ENCODE data around the gene ELP2.
"Not testable (repeated sequence)": the region's sequence is repeated elsewhere in the genome, so short reads cannot be mapped to it uniquely, and the experiment has no call there.

The ELP2 gene

GRCh38 chr18:36160959-36161371 is 31.3 kb downstream of the ELP2 start:
- DNase-seq: no peak

- DNase-seq: no peak
These were observed 33.3 kb downstream of the ELP2 start for GRCh38 chr18:36162981-36163380.

GRCh38 chr18:36167692-36168218 is 38.1 kb downstream of the ELP2 start:
- no peak for DNase-seq

- DNase-seq: not testable (repeated sequence)
These were observed 38.6 kb downstream of the ELP2 start for GRCh38 chr18:36168296-36168695.

- no peak for DNase-seq
These were observed 40.2 kb downstream of the ELP2 start for GRCh38 chr18:36169938-36170337.

- no peak for DNase-seq
These were observed 45.8 kb downstream of the ELP2 start for GRCh38 chr18:36175481-36175880.

- DNase-seq: no peak
These were observed 46.5 kb downstream of the ELP2 start for GRCh38 chr18:36176177-36176584.

DNA sequence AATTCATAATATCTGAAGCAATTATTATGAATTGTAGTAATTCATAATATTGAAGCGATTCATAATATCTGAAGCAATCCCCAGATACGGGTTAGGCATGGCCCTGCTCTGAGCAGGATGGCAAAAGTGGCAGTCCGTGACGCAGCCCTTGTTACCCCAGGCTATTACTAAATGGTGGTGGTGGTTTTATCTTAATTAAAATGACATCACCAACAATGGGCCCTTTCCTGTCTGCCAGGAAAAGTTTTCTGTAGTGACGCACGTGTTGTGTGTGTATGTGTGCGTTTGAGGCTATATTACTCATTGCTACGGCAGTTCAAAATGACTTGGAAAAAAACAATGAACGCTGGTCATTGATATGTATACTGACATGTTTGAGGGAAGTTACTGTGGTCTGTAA is 47.0 kb downstream of the ELP2 start:
- no peak for DNase-seq

- no peak for DNase-seq
These were observed 48.2 kb downstream of the ELP2 start for GRCh38 chr18:36177913-36178312.

GRCh38 chr18:36179562-36180355 is 50.1 kb downstream of the ELP2 start:
- DNase-seq: no peak

- no peak for DNase-seq
These were observed 51.7 kb downstream of the ELP2 start for GRCh38 chr18:36181441-36181840.

DNA sequence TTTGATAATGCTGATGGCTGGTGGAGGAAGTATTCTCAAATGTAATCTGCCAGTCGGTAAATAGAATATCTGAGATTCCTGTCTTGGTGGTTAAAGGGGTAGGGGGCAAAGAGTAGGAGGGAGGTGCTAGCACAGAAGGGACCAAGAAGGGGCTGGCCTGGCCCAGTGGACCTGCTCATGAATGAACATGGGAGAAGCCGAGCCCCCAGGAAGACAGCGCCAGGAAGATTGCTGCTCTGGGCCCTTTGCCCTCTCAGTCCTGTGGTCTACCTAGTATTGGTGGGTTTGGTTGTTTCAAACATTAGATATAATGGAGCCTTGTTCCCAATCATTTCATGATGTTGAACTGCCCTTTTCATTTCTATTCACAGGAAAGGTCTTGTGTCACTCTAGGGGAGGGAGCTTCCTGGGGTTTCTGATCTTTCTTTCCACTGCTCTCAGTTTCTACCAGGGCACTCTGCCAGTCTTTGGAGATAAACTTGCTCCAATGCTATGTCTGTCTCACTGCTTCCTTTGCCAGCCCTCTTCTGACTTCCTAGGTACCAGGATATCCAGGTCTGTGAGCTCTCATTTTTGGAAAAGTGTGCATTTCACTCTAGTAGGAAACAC is 52.3 kb downstream of the ELP2 start:
- no peak for DNase-seq

- DNase-seq: no peak
These were observed 53.3 kb downstream of the ELP2 start for GRCh38 chr18:36183033-36183432.

GRCh38 chr18:36183987-36184386 is 54.3 kb downstream of the ELP2 start:
- DNase-seq: no peak

DNA sequence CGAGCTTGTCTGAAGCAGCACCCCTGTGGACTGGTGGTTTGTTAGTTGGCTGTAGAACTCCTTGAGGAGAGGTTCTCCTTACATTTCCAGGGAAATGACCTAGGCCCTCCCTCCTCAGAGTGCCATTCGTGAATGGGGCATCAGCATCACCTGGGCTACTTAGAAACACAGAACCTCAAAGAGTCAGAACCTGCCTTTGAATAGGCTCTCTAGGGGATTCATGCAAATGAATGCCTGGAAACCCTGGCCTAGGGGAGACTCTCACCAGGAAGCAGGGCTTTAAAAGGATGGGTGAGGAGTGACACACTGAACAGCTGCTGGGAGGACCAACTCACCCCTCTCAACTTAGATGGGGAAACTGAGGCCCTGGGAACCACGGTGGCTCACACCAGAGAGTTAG is 55.5 kb downstream of the ELP2 start:
- DNase-seq: no peak

GRCh38 chr18:36185901-36186460 is 56.3 kb downstream of the ELP2 start:
- no peak for DNase-seq

- peak; percentile 37 for DNase-seq
These were observed 56.9 kb downstream of the ELP2 start for GRCh38 chr18:36186461-36187192.

DNA sequence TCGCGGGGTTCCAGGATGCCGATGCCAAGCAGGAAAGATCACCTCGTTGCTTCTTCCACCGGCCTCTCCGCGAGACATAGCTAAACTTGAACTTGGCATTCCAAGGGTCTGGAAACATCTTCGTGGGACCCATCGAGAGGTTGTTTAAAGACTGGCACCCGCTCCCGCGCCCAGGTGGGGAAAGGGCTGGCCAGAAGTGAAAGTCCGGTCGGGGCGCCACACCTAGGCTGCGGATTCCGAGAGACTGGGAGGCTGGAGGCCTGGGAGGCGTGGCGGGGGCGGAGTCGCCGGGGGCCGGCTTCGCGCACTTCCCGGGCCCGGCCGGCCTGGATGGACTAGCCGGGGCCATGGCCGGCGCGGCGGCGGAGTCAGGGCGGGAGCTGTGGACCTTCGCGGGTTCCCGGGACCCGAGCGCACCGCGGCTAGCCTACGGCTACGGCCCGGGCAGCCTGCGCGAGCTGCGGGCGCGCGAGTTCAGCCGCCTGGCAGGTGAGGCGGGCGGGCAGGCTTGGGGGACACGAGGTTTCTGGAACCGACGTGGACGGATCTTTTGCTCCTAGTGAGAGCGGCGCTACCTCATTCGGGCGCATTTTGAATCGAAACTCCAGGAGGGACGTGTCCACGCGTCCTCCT is 57.6 kb downstream of the ELP2 start, which contains the start of gene MOCOS:
Gene MOCOS, plus strand, starts transcription at position 305 of the 633 bp plus-strand sequence. Its CDS starts 43 bp downstream, at position 348.
- DNase-seq: peak; percentile 60

- DNase-seq: no peak
These were observed 58.4 kb downstream of the ELP2 start for GRCh38 chr18:36187826-36188721.

GRCh38 chr18:36188916-36189315 is 59.2 kb downstream of the ELP2 start:
- DNase-seq: no peak

DNA sequence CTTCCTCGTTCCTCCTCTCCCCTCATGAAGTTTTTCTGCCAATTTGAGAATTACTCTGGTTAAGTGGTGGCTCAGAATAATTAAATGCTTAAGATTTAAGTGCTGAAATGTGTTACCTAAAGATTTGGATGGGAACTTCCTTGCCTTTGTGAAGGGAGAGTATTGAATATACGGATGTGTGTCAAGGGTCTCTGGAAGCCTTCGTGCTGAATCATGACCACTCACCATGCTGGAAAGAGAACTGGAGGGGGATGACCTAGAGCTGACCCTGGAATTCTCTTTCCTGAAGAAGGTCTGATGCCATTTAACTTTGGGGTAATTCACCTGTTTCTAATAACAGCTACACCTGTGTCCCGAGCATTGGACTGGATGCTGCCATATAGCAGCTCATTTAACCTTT is 59.8 kb downstream of the ELP2 start:
- no peak for DNase-seq

DNA sequence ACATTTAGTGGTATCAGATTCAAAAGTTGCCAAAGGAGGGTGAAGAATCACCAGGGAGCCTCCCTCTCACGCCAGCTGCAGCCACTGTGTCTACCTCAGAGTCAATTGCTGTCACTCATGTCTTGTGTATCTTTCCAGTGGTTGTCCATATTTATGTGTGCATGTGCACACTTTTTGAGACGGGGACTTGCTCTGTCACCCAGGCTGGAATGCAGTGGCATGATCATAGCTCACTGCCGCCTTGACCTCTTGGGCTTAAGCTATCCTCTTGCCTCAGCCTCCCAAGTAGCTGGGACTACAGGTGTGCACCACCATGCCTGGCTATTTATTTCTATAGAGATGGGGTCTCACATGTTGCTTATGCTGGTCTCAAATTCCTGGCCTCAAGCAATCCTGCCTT is 61.6 kb downstream of the ELP2 start:
- DNase-seq: no peak
